T-helper 1 cell (primary cell): ENCODE measurements around the gene STRAP.
"Not testable (repeated sequence)": the region's sequence is repeated elsewhere in the genome, so short reads cannot be mapped to it uniquely, and the experiment has no call there.

Source experiments
- DNase-seq, 5 donors: peaks; one replicate each; pipeline ENCODE4 v3.0.0-alpha.2; 2012 to 2020

Gene STRAP

GRCh38 chr12:15873556-15873955, 8.6 kb upstream of the STRAP start:
- no peak for DNase-seq

DNA sequence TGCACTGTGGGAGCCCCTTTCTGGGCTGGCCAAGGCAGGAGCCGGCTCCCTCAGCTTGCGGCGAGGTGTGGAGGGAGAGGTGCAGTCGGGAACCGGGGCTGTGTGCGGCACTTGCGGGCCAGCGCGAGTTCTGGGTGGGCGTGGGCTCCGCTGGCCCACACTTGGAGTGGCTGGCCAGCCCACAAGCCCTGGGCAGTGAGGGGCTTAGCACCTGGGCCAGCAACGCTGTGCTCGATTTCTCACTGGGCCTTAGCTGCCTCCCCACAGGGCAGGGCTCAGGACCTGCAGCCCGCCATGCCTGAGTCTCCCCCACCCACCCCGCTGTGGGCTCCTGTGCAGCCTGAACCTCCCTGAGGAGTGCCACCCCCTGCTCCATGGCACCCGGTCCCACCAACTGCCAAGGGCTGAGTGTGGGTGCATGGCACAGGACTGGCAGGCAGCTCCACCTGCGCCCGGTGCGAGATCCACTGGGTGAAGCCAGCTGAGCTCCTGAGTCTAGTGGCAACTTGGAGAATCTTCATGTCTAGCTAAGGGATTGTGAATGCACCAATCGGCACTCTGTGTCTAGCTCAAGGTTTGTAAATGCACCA, 7.5 kb upstream of the STRAP start:
- DNase-seq = not testable (repeated sequence)

DNA sequence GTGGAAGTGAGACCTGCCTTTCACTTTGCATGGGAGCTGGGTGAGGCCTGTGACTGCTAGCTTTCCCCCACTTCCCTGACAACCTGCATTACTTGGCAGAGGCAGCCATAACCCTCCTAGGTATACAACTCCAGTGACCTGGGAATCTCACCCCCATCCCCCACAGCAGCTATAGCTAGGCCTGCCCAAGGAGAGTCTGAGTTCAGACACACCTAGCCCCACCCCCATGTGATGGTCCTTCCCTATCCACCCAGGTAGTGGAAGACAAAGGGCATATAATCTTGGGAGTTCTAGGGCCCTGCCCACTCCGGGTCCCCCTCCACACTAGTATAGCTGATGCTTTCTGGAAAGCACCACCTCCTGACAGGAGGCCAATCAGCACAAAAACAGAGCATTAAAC, 6.3 kb upstream of the STRAP start:
- no peak for DNase-seq

DNA sequence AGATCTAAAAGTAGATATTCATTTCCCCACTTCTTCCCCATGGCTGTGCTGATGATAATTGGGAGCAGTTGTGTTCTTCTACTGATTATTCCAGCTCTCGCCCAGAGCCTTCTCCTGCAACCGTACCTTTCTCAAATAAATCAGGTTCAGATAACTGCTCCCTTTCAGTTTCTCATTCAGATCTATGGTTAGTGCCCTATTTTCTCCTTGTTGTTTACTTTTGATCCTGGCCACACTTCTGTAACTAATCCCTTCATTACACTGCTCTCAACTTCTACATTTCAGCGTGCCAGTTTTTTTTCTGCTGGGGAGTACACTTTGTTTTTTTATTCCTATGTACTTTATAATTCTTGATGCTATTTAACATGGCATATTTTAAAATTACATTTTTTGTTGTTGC, 2.8 kb upstream of the STRAP start:
- no peak for DNase-seq

DNA sequence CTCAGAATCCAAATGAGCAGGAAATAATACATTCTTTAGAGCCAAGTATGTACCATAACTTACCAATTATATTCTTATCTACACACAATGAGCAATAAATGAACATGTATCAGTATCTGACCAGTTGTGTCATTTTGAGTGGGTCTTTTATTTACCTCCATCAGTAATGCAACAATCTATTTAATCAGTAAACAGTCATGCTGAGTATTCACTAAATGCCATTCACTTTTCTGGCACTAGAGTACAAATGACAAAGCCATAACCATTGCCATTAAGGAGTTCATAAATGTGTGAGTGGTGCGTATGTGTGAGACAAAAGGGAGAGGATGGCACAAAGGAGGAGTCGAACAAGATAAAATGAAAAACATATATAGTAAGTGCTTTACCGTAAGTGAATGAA, 1.5 kb upstream of the STRAP start:
- DNase-seq = no peak

DNA sequence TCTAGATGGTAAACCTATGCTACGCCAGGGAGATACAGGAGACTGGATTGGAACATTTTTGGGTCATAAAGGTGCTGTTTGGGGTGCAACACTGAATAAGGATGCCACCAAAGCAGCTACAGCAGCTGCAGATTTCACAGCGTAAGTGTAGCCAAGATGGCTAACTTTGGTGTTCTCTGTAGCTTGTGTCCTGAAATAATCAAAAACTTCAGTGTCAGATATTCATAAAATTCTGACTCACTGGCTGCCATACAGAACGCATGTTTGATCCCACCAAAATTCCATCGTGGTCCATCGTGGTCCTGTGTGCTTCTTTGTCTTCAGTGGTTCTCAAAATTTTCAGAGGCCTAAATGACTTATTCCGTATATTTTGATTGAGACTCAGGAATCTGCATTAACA, 1.3 kb downstream of the STRAP start:
- no peak for DNase-seq

DNA sequence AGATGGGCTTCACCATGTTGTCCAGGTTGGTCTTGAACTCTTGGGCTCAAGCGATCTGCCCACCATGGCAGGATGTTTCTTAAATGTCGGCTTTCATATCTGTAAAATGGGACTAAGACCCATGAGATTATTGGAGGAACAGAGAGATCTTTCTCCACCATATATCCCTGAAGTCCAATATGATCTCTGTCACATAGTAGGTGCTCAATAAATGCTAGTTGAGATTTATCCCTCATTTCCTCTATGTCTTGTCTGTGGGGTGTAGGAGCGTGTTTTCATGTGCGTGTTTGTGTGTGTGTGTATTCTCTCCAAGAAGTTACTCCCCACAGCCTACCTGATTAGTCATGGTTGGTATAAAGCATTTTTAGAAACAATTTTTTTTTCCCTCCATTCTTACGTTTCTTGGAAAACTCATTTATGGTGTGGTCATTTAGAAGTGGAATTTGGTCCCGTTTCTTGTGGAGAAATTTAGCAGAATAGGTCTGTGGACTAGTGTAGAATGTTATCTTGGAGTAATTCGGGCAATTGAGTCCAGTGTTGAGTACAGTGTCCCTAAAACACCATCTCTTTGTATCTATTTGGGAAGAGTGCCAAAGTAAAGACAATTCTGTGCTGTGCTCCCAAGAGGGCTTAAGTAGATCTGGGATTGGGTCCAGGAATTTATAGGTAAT, 4.3 kb downstream of the STRAP start:
- no peak for DNase-seq

DNA sequence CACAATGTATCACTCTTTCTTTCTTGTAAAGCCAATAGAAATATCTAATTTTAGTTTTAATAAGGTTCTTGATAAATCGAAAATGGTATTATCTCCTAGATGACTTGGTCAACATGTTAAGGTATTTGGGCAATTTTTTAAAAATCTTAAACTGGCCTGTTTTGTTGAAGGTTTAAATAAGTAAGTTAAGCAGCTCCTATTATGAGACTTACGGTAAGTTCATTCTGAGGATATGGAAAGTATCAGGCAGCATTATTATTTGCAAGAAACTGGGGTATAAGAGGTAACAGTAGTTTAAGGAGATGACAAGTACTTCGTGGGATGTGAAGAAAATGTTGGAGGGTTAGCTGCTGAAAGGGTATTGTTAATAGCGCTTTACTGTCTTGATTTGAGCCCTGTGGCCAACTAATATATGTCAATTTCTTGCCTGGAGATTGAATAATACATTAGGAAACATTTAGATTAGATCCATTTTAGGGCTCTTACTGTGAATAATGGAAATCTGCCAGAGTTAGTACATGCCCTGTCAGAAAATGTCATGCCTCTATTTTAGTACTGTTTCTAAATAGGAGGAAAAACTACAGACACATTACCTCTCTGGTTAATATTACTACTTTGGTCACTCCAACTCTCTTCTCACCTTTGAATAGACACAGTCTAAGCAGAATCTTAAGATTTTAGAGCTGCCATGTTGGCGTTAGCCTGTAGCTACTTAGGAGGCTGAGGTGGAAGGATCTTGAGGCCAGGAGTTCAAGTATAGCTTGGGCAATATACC, 5.0 kb downstream of the STRAP start:
- DNase-seq = no peak

DNA sequence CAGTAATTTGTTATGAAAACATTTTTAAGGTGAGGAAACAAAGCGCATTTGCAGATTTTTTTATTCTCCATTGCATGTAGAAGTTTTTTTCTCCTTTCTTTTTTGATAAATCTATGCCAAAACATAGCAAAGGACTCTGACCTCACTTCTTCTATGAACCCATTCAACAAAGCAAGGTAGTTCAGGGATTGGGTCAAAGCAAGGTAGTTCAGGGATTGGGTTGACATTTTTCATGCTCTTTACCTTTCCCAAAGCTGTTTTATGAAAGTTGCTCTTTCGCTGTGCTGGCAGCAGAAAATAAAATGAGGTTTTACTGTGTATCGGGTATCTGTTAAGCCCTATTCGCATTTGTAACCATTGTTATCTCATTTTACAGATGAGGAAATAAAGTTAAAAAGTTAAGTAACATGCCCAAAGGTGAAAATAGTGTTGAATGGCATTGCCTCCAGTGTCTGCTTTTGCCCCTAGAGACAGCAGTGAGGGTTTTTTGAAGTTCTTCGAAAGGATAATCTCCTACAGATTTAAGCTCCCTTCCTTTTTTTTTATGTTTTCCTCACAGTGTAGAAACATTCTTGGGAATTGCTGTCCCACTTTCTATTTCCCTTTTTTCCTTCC, 10.6 kb downstream of the STRAP start:
- no peak for DNase-seq

- no peak for DNase-seq
These were observed 11.1 kb downstream of the STRAP start for GRCh38 chr12:15893260-15893659.

DNA sequence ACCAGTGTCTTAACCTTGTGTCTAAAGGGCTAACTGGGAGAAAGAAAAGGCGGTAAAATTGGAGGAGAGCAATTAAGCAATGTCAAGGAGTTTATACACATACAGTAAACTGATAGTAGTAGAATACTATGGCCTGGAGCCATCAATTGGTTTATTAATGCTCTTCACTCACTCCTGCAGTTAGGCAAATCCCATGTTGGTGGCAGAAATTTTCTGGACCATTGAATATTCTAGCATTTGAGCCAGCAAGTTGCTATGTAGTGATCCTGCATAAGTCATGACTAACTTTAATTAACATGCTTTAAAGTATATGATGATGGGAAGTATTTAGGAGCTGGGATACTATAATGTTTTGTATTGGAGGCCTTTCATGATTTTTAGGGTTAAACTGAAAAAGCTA, 14.7 kb downstream of the STRAP start:
- no peak for DNase-seq

DNA sequence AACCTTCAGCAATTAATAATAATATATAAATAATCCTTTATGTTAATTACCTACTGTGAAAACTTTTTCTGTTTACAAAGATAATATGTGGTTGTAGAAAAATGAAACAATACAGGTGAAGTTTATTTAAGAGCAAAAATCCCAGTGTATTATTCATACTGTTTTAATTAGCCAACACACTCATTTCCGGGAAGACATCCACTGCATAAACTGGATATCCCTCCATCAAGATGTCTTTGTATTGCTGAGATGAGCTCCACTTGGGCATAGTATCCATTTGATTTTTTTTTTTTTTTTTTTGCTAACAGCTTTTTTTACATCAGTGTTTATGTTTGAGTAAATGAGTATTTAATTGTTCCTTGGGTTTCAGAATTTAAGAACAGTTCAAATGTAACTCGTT, 15.2 kb downstream of the STRAP start:
- no peak for DNase-seq

DNA sequence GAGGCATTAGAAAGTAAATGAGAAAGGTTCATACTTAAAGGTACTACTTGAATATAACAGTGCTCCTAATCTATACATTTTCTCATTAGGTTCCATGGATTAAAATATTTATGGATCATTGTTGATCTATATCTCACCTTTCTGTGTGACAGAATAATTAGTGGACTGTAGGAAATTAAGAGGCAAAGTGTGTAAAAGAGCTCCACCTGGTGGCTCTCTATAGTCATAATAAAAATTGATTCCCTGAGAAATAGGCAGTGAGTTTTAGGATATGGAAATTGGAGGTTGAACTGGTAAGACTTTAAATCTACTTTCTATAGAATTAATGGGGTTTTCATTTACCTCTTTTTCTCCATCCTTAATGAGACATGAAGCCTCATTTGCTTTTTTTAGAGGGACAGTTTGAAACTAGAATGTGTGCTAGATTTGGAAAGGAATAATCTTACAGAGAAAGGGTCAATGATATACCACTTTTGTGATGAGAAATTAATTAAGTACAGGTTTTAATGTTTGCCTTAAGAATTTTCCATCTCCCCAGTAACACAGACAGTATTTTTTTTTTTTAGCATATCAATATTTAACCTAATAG, 17.2 kb downstream of the STRAP start:
- DNase-seq = peak in 1 of 5 donors; percentile 17

GRCh38 chr12:15904378-15904920, 22.3 kb downstream of the STRAP start:
- no peak for DNase-seq

DNA sequence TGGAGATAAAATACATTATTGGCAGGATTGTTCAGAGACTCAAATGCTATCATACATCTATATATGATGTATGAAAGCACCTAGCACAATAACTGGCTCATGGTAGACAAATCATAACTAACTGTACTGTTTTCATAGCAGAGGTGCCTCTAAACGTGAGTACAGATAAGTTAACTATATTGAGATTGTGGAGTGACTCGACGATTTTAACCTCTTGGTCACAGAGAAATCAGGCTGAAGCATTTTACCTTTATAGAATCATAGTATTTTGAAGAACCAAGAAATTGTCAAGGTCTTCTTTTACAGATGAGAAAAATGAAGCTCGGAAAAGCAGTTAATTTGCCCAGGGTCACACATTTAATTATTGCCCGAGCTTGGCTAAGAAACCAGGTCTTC, 28.3 kb downstream of the STRAP start:
- no peak for DNase-seq

- DNase-seq = peak; percentile 28 to 63 (median 35)
These were observed 28.9 kb downstream of the STRAP start, which contains the start of gene DERA for GRCh38 chr12:15910864-15911721. DERA (plus strand) TSS chr12:15911332; CDS start chr12:15911384, 52 bp downstream.

- DNase-seq = not testable (repeated sequence)
These were observed 29.7 kb downstream of the STRAP start for GRCh38 chr12:15911931-15912330.

DNA sequence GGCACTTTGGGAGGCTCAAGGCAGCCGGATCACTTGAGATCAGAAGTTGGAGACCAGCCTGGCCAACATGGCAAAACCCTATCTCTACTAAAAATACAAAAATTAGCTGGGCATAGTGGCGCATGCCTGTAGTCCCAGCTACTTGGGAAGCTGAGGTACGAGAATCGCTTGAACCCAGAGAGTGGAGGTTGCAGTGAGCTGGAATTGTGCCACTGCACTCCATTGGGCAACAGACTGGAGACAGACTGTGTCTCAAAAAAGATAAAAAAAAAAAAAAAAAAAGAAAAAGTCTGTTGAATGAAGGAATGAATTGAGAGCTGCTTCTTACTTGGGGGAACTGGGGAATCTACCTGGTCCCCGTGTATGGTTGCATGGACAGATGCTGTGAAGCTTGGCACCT, 31.9 kb downstream of the STRAP start:
- not testable (repeated sequence) for DNase-seq

DNA sequence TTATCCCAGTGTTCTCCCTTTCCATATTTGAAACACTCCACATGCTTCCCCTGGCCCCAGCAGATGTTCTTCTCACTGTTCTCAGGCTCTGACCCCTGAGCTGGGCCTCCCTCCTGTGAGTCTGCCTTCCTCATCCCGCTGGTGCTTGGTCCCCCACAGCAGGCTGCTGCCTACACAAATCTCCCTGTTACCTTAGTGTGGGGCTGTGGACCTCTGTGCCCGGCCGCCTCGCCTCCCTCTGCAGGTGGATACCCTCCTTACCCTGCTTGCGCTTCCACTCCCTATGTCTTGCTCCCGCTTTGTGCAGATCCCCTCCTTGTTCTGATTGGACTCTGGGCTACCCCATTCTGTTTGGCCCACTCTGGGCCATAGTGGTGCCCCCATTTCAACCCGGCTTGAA, 35.9 kb downstream of the STRAP start:
- no peak for DNase-seq

- DNase-seq = no peak
These were observed 37.2 kb downstream of the STRAP start for GRCh38 chr12:15919418-15919817.

GRCh38 chr12:15924956-15925355, 42.8 kb downstream of the STRAP start:
- no peak for DNase-seq

DNA sequence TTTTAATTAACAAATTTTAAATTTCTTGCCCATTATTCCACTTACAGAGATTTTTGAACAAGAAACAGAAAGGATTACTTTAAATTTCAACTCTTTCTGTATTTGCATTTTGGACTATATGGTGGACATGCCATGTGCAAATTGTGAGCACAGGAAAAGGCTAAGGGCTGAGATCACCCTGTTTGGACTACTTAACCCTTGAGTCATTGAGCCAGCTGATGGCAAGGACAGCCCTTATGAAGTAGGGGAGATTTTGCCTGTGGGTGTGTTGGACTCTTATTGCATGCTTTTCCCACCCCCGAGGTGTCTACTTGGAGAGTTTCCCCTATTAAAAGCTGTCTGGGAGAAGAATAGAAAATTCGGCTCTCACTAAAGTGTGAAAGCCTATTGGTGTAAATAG, 46.2 kb downstream of the STRAP start:
- no peak for DNase-seq
